Astrocyte of the spinal cord (primary cell): ENCODE results near the gene FKBP8.
A peak's percentile ranks its signal among the peaks of the same experiment; 100 is the strongest.

Experiments used
- DNase-seq: peaks from one replicate; pipeline ENCODE4 v3.0.0; 2011; ENCODE audit warnings: low read depth, low spot score
- H3K4me3 ChIP-seq: 2 replicates; pipeline ENCODE4 v1.5.1; 2011; ENCODE audit warnings: low read depth, mild to moderate bottlenecking, low read length, moderate library complexity
- CTCF ChIP-seq: IDR thresholded peaks from 2 replicates; pipeline ENCODE4 v1.5.1; 2012; ENCODE audit warnings: low read depth, mild to moderate bottlenecking, low read length, inconsistent platforms
- in situ Hi-C: cut with HindIII; loops from 2 replicates; pipeline ENCODE4 v1.10.0; 2017; ENCODE audit warnings: low sequenced_read_pairs

Gene FKBP8

DNA sequence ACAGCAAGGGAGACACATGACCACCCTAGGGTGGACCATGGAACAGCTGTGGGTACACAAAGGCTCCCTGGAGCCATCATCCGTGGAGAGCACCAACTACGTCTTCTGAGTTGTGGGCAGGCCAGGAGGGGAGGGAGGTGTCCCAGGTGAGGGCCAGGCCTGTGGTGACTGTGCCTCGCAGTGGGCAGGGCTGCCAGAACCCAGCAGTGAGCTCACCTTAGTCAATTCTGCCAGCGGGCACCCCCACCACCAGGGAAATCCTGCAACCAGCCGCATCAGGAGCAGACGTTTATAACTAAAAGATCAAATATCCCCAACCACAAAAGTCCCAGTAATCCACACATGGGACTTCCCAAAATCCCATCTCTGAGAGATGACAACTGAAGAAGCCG, 41.1 kb downstream of the FKBP8 start:
- in situ Hi-C loops: no loop called here
- no peak for TF ChIP-seq CTCF
- H3K4me3 ChIP-seq: no peak overlapping the region
- DNase-seq: no peak

- no peak overlapping the region for H3K4me3 ChIP-seq
- no peak for TF ChIP-seq CTCF
- DNase-seq: no peak
- in situ Hi-C loops: no loop called here
Observed at GRCh38 chr19:18501832-18502231, 41.5 kb downstream of the FKBP8 start.

DNA sequence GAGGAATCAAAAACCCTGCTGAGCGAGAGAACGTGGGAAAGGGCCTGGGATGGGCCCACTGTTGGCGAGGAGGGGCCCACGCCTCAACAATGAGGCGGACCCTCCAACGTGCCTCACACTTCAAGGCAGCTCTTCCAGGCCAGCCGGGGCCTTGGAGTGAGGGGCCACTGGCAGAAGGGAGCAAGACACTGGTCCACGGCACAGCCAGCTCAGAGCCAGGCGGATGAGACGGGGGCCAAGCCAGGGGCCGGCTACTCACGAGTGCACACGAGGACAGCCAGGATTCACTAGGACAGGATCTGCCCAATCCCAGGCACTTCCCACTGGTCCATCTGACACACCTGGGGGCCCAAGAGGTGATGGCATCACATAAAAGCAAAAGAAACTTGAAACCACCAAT, 42.0 kb downstream of the FKBP8 start:
- no peak for TF ChIP-seq CTCF
- in situ Hi-C loops: no loop called here
- no peak for DNase-seq
- no peak overlapping the region for H3K4me3 ChIP-seq

DNA sequence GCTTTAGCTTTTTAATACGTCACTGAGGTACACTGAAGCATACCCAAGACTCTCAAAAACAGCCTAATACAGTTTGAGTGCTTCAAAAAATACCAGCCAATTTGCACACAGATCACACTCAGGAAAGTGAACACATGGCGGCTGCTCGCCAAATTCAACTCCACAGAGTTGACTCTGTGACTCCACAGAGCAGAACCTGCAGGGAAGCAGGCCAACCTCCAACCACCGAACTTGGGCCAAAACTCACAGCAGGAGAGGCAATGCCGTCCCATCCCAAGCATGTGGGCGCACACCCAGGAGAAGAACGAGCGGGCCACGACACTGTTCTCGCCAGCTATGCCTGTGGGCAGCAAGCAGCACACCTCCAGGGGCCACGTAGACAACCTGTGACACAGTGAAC, 42.6 kb downstream of the FKBP8 start:
- DNase-seq: peak; percentile 57
- TF ChIP-seq CTCF: no peak
- in situ Hi-C loops: no loop called here
- no peak overlapping the region for H3K4me3 ChIP-seq

DNA sequence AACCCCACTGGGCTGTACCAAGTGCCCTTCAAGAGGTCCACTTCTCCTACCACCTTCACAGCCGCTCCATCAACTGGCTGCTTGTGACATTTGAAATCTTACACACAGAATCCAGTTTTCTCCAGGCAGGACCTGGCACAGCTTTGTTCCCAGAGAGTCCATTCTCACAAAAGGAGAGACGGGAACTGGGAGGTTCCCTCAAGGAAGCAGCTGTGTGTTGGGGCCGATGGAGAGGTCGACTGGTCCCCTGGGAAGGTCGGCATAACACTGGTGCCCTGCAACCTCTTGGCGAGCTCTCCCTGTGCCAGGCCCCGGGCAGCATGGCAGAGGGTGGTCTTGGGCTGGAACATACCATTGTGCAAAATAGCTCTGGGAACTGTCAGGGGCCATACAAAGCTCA, 43.0 kb downstream of the FKBP8 start:
- no peak for TF ChIP-seq CTCF
- in situ Hi-C loops: no loop called here
- no peak for DNase-seq
- no peak overlapping the region for H3K4me3 ChIP-seq

DNA sequence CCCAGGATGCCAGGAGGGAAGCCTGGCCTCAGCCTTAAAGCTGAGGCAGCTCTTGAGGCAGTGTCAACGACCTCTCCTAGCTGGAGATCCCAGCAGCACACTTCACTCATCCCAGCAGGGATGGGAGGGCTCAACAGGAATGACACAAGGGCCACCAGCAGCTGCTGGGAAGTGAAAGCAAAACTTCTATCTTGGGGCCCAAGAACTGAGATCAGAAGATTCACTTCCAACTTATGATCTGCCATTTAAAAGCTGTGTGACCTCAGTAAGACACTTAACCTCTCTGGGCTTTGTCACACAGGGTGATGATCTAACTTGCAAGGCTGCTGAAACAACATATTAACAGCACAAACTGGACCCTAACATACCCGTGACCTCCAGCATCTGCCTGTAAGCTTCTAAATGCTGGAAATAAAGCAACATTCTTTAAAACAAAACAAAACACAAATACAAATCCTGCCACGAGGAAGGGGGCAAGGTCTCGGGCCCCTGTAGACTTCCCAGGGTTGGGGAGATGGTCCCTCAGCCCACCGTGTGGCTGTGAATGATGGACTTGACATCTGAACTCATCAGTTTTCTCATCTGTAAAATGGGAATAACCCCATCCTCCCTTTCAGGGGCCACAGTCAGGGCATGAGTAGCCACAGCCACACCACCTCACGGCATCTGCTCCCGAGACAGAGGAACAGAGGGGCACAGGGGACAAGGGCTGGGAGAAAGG, 44.2 kb downstream of the FKBP8 start:
- no peak for TF ChIP-seq CTCF
- no peak for DNase-seq
- H3K4me3 ChIP-seq: no peak overlapping the region
- in situ Hi-C loops: no loop called here

- in situ Hi-C loops: no loop called here
- TF ChIP-seq CTCF: no peak
- no peak for DNase-seq
- H3K4me3 ChIP-seq: no peak overlapping the region
Observed at GRCh38 chr19:18496980-18497256, 46.5 kb downstream of the FKBP8 start.
